K562 (cell line): ENCODE measurements around the gene ANKS1A. TPM values are rescaled to one million over a fixed set of nuclear protein-coding genes. Genes with fewer than 3 reads are reported as not detected.

Experiments used
- ATAC-seq: fragments of 200-7000 bp; cut with Tn5 transposase; 3 replicates; pipeline ENCODE4 v1.9.1; 2020; ENCODE audit warnings: moderate library complexity
- BruUV-seq: library from RNA; stranded (reverse); fragments of 400-500 nt; replicated peaks from 2 replicates; lab custom pipeline; 2021; lab: Mats Ljungman, UMichigan
- CTCF ChIA-PET: fragments of 300-600 bp; formaldehyde crosslinking; extraction: SDS; loops from one replicate; lab custom pipeline; 2021; ENCODE audit warnings: low intra/inter-chr PET ratio; lab: Yijun Ruan, JAX
- POLR2A ChIA-PET: fragments of 300-600, 350-650 bp; sonication (Branson Sonifier 250); formaldehyde crosslinking; extraction: SDS; loops from one replicate; lab custom pipeline; 2021; ENCODE audit warnings: antibody characterized with exemption, inconsistent platforms; lab: Yijun Ruan, JAX
- DNase-seq, 4 experiments: peaks; one replicate each; pipeline versions ENCODE4 v3.0.0 to v3.0.0-alpha.2; 2011 to 2018; ENCODE audit warnings: low spot score in 3 of 4, mixed read lengths in 3 of 4; ENCODE audit errors: extremely low read depth in 1 of 4
- FAIRE-seq: peaks from 2 replicates; lab custom pipeline; 2011; peaks lifted over from hg19 to GRCh38; lab: Jason Lieb, UNC
- H2AFZ ChIP-seq: 2 replicates; pipeline ENCODE4 v1.6.0; 2011; ENCODE audit warnings: low read depth, low read length, control low read depth, inconsistent platforms
- H3K27ac ChIP-seq: fragments of 200-600 bp; 3 replicates; pipeline ENCODE4 v1.8.0; 2011; ENCODE audit warnings: low read depth, mild to moderate bottlenecking, control low read depth, inconsistent platforms, low read length, moderate library complexity, mixed read lengths; ENCODE audit errors: extremely low read depth
- H3K27me3 ChIP-seq, 2 experiments: fragments of 300-600 bp in 1 of 2; 2 replicates in 1 of 2; 3 replicates in 1 of 2; pipeline versions ENCODE4 v1.6.0 to v1.8.0; 2011; ENCODE audit warnings: inconsistent platforms in 2 of 2, low read length in 2 of 2, mild to moderate bottlenecking in 1 of 2, mixed read lengths in 1 of 2, moderate library complexity in 1 of 2; ENCODE audit not compliant: control insufficient read depth in 2 of 2, insufficient read depth in 2 of 2
- H3K36me3 ChIP-seq: fragments of 300-600 bp; 3 replicates; pipeline ENCODE4 v1.8.0; 2011; ENCODE audit warnings: mild to moderate bottlenecking, low read length, inconsistent platforms; ENCODE audit not compliant: control insufficient read depth, insufficient read depth
- H3K4me1 ChIP-seq, 2 experiments: fragments of 200-600 bp in 1 of 2; replicated peaks in 1 of 2; 2 replicates in 1 of 2; 3 replicates in 1 of 2; pipeline versions ENCODE4 v1.5.1 to v1.8.0; 2011; ENCODE audit warnings: inconsistent platforms in 2 of 2, low read length in 2 of 2, mild to moderate bottlenecking in 1 of 2, mixed read lengths in 1 of 2, moderate library complexity in 1 of 2; ENCODE audit not compliant: control insufficient read depth in 2 of 2, insufficient read depth in 2 of 2
- H3K4me2 ChIP-seq: 2 replicates; pipeline ENCODE4 v1.6.1; 2011; ENCODE audit warnings: low read length, control low read depth, inconsistent platforms, mixed read lengths; ENCODE audit not compliant: insufficient read depth
- H3K4me3 ChIP-seq: fragments of 200-600 bp; sonication (generic), shearing (Covaris generic); 2 replicates; pipeline ENCODE4 v1.5.1; 2016; ENCODE audit warnings: control low read depth, inconsistent platforms
- H3K79me2 ChIP-seq: fragments of 200-600 bp; 3 replicates; pipeline ENCODE4 v1.8.0; 2011; ENCODE audit warnings: low read length, inconsistent platforms; ENCODE audit not compliant: control insufficient read depth, insufficient read depth
- H3K9ac ChIP-seq, 2 experiments: 2 replicates each; pipeline versions ENCODE4 v1.6.0 to v1.6.1; 2011; ENCODE audit warnings: low read depth in 2 of 2, low read length in 2 of 2, control low read depth in 1 of 2, inconsistent platforms in 1 of 2, mild to moderate bottlenecking in 1 of 2, mixed read lengths in 1 of 2; ENCODE audit not compliant: insufficient read depth in 1 of 2
- H3K9me1 ChIP-seq: one replicate; pipeline ENCODE4 v1.6.0; 2011; ENCODE audit warnings: inconsistent platforms, mild to moderate bottlenecking, low read length, moderate library complexity; ENCODE audit not compliant: control insufficient read depth, insufficient read depth
- H3K9me3 ChIP-seq: replicated peaks from 2 replicates; pipeline ENCODE4 v1.5.1; 2011; ENCODE audit warnings: low read depth, low read length, inconsistent platforms; ENCODE audit not compliant: control insufficient read depth, insufficient read depth
- H4K20me1 ChIP-seq: replicated peaks from 2 replicates; pipeline ENCODE4 v1.6.1; 2011; ENCODE audit warnings: low read length, inconsistent platforms, mixed read lengths; ENCODE audit not compliant: control insufficient read depth, insufficient read depth
- HDAC2 ChIP-seq: fragments of 450-650 bp; IDR thresholded peaks from 2 replicates; pipeline ENCODE4 v1.6.1; 2016; ENCODE audit warnings: mild to moderate bottlenecking
- POLR2B ChIP-seq: fragments of 450-650 bp; IDR thresholded peaks from 2 replicates; pipeline ENCODE4 v1.6.1; 2018; ENCODE audit warnings: low read depth; ENCODE audit not compliant: partially characterized antibody
- RERE ChIP-seq: sonication (generic); formaldehyde crosslinking; IDR thresholded peaks from 2 replicates; pipeline ENCODE4 v1.8.0; 2023; ENCODE audit warnings: missing genetic modification reagents, mild to moderate bottlenecking, borderline replicate concordance
- RUNX1 ChIP-seq: sonication (generic); IDR thresholded peaks from 2 replicates; pipeline ENCODE4 v1.6.1; 2016; ENCODE audit warnings: antibody characterized with exemption, low read depth
- TAL1 ChIP-seq: fragments of 450-650 bp; IDR thresholded peaks from 2 replicates; pipeline ENCODE4 v1.6.1; 2016; ENCODE audit warnings: mild to moderate bottlenecking
- THAP7 ChIP-seq: fragments of 250-450 bp; sonication (Bioruptor Pico); IDR thresholded peaks from 2 replicates; pipeline ENCODE4 v1.5.0; 2021
- ZBTB12 ChIP-seq: fragments of 250-450 bp; sonication (Bioruptor Pico); IDR thresholded peaks from 2 replicates; pipeline ENCODE4 v1.4.0; 2020
- ZBTB9 ChIP-seq: fragments of 450-650 bp; formaldehyde crosslinking; IDR thresholded peaks from 2 replicates; pipeline ENCODE4 v1.4.0; 2020; ENCODE audit warnings: mild to moderate bottlenecking, moderate library complexity
- WGBS: fragments of 100-300 bp; shearing (Covaris generic); methylation state at CpG from one replicate; pipeline ENCODE4 v1.1.6; 2016; ENCODE audit warnings: low coverage, mixed read lengths; ENCODE audit not compliant: insufficient coverage; ENCODE audit errors: missing lambda C conversion rate; 5-methylcytosine and 5-hydroxymethylcytosine counted together
- in situ Hi-C: fragments of 300-500 bp; cut with MboI; formaldehyde crosslinking; loops from 4 replicates; pipeline ENCODE4 v1.15.0; 2018; ENCODE audit warnings: inconsistent platforms, mixed read lengths
- intact Hi-C: fragments of 100-400 bp; cut with micrococcal nuclease; formaldehyde crosslinking; loops from 2 replicates; pipeline ENCODE4 v1.14.2; 2022
- polyA plus RNA-seq, 8 experiments: library from polyadenylated mRNA; depleted of rRNA in 4 of 8; stranded (reverse) in 5 of 8; unstranded in 3 of 8; fragments of >200 nt; fragmentation: Nextera tagmentation in 2 of 8; fragmentation: Illumina TruSeq in 1 of 8; extraction: Ambion mirVana in 2 of 8; extraction: Trizol in 1 of 8; gene quantifications; 2 replicates each; pipeline versions ENCODE4 v1.2.1 to v1.2.3, GENCODE V29; 2011 to 2014; ENCODE audit warnings: inconsistent platforms in 1 of 8, missing spikeins in 1 of 8
- total RNA-seq, 7 experiments: library from RNA; depleted of rRNA in 6 of 7; stranded (reverse); fragments of >200 nt in 6 of 7; fragmentation: Illumina TruSeq in 2 of 7; extraction: Trizol in 2 of 7; gene quantifications; 2 replicates each; pipeline versions ENCODE4 v1.2.1 to v1.2.3, GENCODE V29; 2011 to 2021; ENCODE audit warnings: low replicate concordance in 1 of 7

Gene ANKS1A
- total and polyA plus RNA-seq, 9 of the 15 experiments (the other 6 are each of a cell fraction or from before 2014, with no cell fraction given) = 1.1 to 13.8 (median 5.3) TPM

- no peak overlapping the region for H2AFZ ChIP-seq
- ChIA-PET POLR2A (interaction anchor here (0.7 to 2.1 kb wide), 5 partner anchors 11 to 39 kb away, joined by 3 to 5 read pairs (median 4); no protein-coding TSS in a partner anchor), CTCF (no interaction called here)
- H3K27ac ChIP-seq = no peak overlapping the region
- BruUV-seq = no TSS peak
- DNase-seq (no peak), FAIRE-seq (no peak), ATAC-seq (no peak)
- intact Hi-C loops (no loop called here), in situ Hi-C loops (no loop called here)
- H3K4me3 ChIP-seq = no peak overlapping the region
- TF ChIP-seq RERE (CRISPR knock-in tag) (no peak), ZBTB12 (CRISPR knock-in tag) (no peak), POLR2B (no peak), THAP7 (CRISPR knock-in tag) (no peak), RUNX1 (no peak), TAL1 (no peak), HDAC2 (no peak), ZBTB9 (no peak)
- no peaks in the 10 kb centered on the region for H3K36me3 ChIP-seq
- H3K4me1 ChIP-seq = no peaks in the 10 kb centered on the region; a peak in 1 of 5 replicates
- H3K9me3 ChIP-seq = no peaks in the 10 kb centered on the region
- 40% methylated on average over 3 of the region's 3 CpGs for WGBS
- H3K79me2 ChIP-seq = no peaks in the 10 kb centered on the region
- H3K27me3 ChIP-seq = no peaks in the 10 kb centered on the region
- H3K9me1 ChIP-seq = no peaks in the 10 kb centered on the region
- no peak overlapping the region for H3K9ac ChIP-seq
- no peak overlapping the region for H3K4me2 ChIP-seq
- H4K20me1 ChIP-seq = no peaks in the 10 kb centered on the region
Measured at GRCh38 chr6:34949636-34950035, 60.6 kb downstream of the ANKS1A start.
